H1 (cell line): ENCODE results near the gene CDS2. TPM values are rescaled to one million over a fixed set of nuclear protein-coding genes. Genes with fewer than 3 reads are reported as not detected.

Experiments used
- CTCF ChIA-PET: fragments of 300-600 bp; sonication (Branson Sonifier 250); formaldehyde crosslinking; loops from one replicate; lab custom pipeline; 2021; ENCODE audit not compliant: partially characterized antibody; lab: Charles Lee
- POLR2A ChIA-PET: fragments of 300-600 bp; sonication (Branson Sonifier 250); formaldehyde crosslinking; loops from one replicate; lab custom pipeline; 2021; ENCODE audit warnings: inconsistent platforms; ENCODE audit not compliant: partially characterized antibody; lab: Charles Lee
- DNase-seq, 2 experiments: peaks; one replicate each; pipeline versions ENCODE4 v3.0.0 to v3.0.0-alpha.2; 2010 to 2022; ENCODE audit warnings: low spot score in 2 of 2, low read depth in 1 of 2, mixed read lengths in 1 of 2
- FAIRE-seq: peaks from 2 replicates; lab custom pipeline; 2011; peaks lifted over from hg19 to GRCh38; lab: Jason Lieb, UNC
- H2AFZ ChIP-seq: 2 replicates; pipeline ENCODE4 v1.8.1; 2012; ENCODE audit warnings: low read length, inconsistent platforms
- H2AK5ac ChIP-seq: 2 replicates; pipeline ENCODE4 v1.6.1; 2013; ENCODE audit warnings: low read depth, low read length
- H2BK120ac ChIP-seq: replicated peaks from 2 replicates; pipeline ENCODE3; 2013; ENCODE audit warnings: low read depth, low read length, inconsistent platforms
- H2BK12ac ChIP-seq: 2 replicates; pipeline ENCODE4 v1.6.1; 2013; ENCODE audit warnings: low read depth, low read length
- H2BK15ac ChIP-seq: 2 replicates; pipeline ENCODE4 v1.6.1; 2013; ENCODE audit warnings: low read length
- H2BK20ac ChIP-seq: 2 replicates; pipeline ENCODE4 v1.6.1; 2013; ENCODE audit warnings: low read length
- H2BK5ac ChIP-seq: 2 replicates; pipeline ENCODE4 v1.6.1; 2013; ENCODE audit warnings: low read depth, low read length
- H3K14ac ChIP-seq: 2 replicates; pipeline ENCODE4 v1.6.1; 2013; ENCODE audit warnings: inconsistent platforms; ENCODE audit not compliant: insufficient read length
- H3K18ac ChIP-seq: 2 replicates; pipeline ENCODE4 v1.6.1; 2013; ENCODE audit warnings: low read length; ENCODE audit errors: extremely low read depth
- H3K23ac ChIP-seq: 2 replicates; pipeline ENCODE4 v1.6.1; 2013; ENCODE audit warnings: inconsistent platforms; ENCODE audit not compliant: insufficient read length
- H3K23me2 ChIP-seq: 2 replicates; pipeline ENCODE4 v1.6.1; 2013; ENCODE audit warnings: low read depth, low read length
- H3K27ac ChIP-seq: 2 replicates; pipeline ENCODE4 v1.6.1; 2011; ENCODE audit warnings: low read depth, low read length, inconsistent platforms
- H3K27me3 ChIP-seq, 4 experiments: replicated peaks in 1 of 4; 1 replicate in 1 of 4; 2 replicates in 3 of 4; pipeline versions ENCODE4 v1.6.1 to v1.8.1; 2011 to 2013; ENCODE audit warnings: low read length in 3 of 4, mild to moderate bottlenecking in 3 of 4, inconsistent platforms in 2 of 4, mixed read lengths in 2 of 4, moderate library complexity in 1 of 4; ENCODE audit not compliant: control insufficient read depth in 3 of 4, insufficient read depth in 3 of 4; ENCODE audit errors: extremely low read depth in 1 of 4
- H3K36me3 ChIP-seq, 4 experiments: 2 replicates each; pipeline versions ENCODE4 v1.6.1 to v1.8.1; 2011 to 2013; ENCODE audit warnings: mild to moderate bottlenecking in 4 of 4, low read length in 3 of 4, moderate library complexity in 2 of 4, control low read depth in 1 of 4, inconsistent platforms in 1 of 4; ENCODE audit not compliant: insufficient read depth in 4 of 4, control insufficient read depth in 2 of 4
- H3K4ac ChIP-seq: replicated peaks from 2 replicates; pipeline ENCODE3; 2013; ENCODE audit warnings: low read length, low read depth, mixed read lengths, inconsistent platforms; ENCODE audit not compliant: insufficient read length
- H3K4me1 ChIP-seq, 4 experiments: replicated peaks in 1 of 4; 1 replicate in 1 of 4; 2 replicates in 3 of 4; pipeline versions ENCODE4 v1.6.1 to v1.8.1; 2011 to 2013; ENCODE audit warnings: low read length in 3 of 4, inconsistent platforms in 2 of 4, mixed read lengths in 1 of 4; ENCODE audit not compliant: insufficient read depth in 4 of 4, control insufficient read depth in 3 of 4
- H3K4me2 ChIP-seq, 2 experiments: 2 replicates each; pipeline versions ENCODE4 v1.6.1 to v1.8.1; 2011 to 2013; ENCODE audit warnings: low read depth in 2 of 2, low read length in 2 of 2, control low read depth in 1 of 2, inconsistent platforms in 1 of 2, mild to moderate bottlenecking in 1 of 2; ENCODE audit not compliant: insufficient read depth in 1 of 2
- H3K4me3 ChIP-seq, 4 experiments: fragments of 200-600, 300-600 bp in 1 of 4; sonication (generic), shearing (Covaris generic), sonication (Bioruptor Twin) in 1 of 4; 2 replicates each; pipeline versions ENCODE4 v1.5.1 to v1.8.1; 2011 to 2016; ENCODE audit warnings: low read length in 4 of 4, low read depth in 3 of 4, control low read depth in 2 of 4, inconsistent platforms in 2 of 4, mild to moderate bottlenecking in 2 of 4, mixed read lengths in 1 of 4, moderate library complexity in 1 of 4; ENCODE audit not compliant: insufficient read depth in 2 of 4; ENCODE audit errors: extremely low read depth in 1 of 4
- H3K56ac ChIP-seq: replicated peaks from 2 replicates; pipeline ENCODE3; 2013; ENCODE audit warnings: low read depth, mild to moderate bottlenecking, mixed read lengths, low read length, inconsistent platforms; ENCODE audit not compliant: insufficient read length
- H3K79me1 ChIP-seq: 2 replicates; pipeline ENCODE4 v1.6.1; 2013; ENCODE audit warnings: low read depth, low read length, control low read depth
- H3K79me2 ChIP-seq, 2 experiments: 2 replicates each; pipeline versions ENCODE4 v1.6.1 to v1.8.1; 2012 to 2013; ENCODE audit warnings: low read length in 2 of 2, mild to moderate bottlenecking in 2 of 2, inconsistent platforms in 1 of 2; ENCODE audit not compliant: insufficient read depth in 2 of 2, control insufficient read depth in 1 of 2
- H3K9ac ChIP-seq, 4 experiments: replicated peaks in 1 of 4; 1 replicate in 1 of 4; 2 replicates in 3 of 4; pipeline versions ENCODE4 v1.6.1 to v1.8.1; 2011 to 2013; ENCODE audit warnings: low read depth in 3 of 4, low read length in 3 of 4, control low read depth in 2 of 4, mild to moderate bottlenecking in 2 of 4, moderate library complexity in 2 of 4, inconsistent platforms in 1 of 4; ENCODE audit errors: extremely low read depth in 1 of 4
- H3K9me3 ChIP-seq, 2 experiments: 2 replicates each; pipeline versions ENCODE4 v1.6.1 to v1.8.1; 2012 to 2013; ENCODE audit warnings: mild to moderate bottlenecking in 2 of 2, moderate library complexity in 2 of 2, control low read depth in 1 of 2, inconsistent platforms in 1 of 2, low read depth in 1 of 2, low read length in 1 of 2, mixed read lengths in 1 of 2; ENCODE audit not compliant: insufficient read depth in 2 of 2
- H4K20me1 ChIP-seq, 2 experiments: replicated peaks in 1 of 2; 2 replicates each; pipeline versions ENCODE3 to v1.8.1; 2011 to 2013; ENCODE audit warnings: inconsistent platforms in 2 of 2, low read length in 2 of 2, mild to moderate bottlenecking in 1 of 2; ENCODE audit not compliant: insufficient read depth in 2 of 2, control insufficient read depth in 1 of 2
- H4K5ac ChIP-seq: 2 replicates; pipeline ENCODE4 v1.6.1; 2013; ENCODE audit warnings: low read length, low read depth, mixed read lengths, inconsistent platforms; ENCODE audit not compliant: insufficient read length
- H4K8ac ChIP-seq: 2 replicates; pipeline ENCODE4 v1.8.0; 2013; ENCODE audit warnings: mild to moderate bottlenecking, moderate library complexity, low read length, inconsistent platforms; ENCODE audit not compliant: insufficient read depth; ENCODE audit errors: extremely low read depth
- H4K91ac ChIP-seq: replicated peaks from 2 replicates; pipeline ENCODE3; 2013; ENCODE audit warnings: low read length, mixed read lengths, inconsistent platforms; ENCODE audit not compliant: insufficient read length
- ATF2 ChIP-seq: IDR thresholded peaks from 2 replicates; pipeline ENCODE4 v1.6.1; 2012; ENCODE audit warnings: low read length, inconsistent platforms
- BACH1 ChIP-seq: IDR thresholded peaks from 2 replicates; pipeline ENCODE4 v1.6.1; 2012; ENCODE audit warnings: low read length, improper control_type of control experiment
- CBX8 ChIP-seq: fragments of 300-800, 300-1000 bp; sonication (generic); IDR thresholded peaks from 2 replicates; pipeline ENCODE4 v1.7.1; 2016; ENCODE audit warnings: low read depth, low read length, borderline replicate concordance
- KDM1A ChIP-seq: fragments of 200-600, 300-600 bp; sonication (generic); IDR thresholded peaks from 2 replicates; pipeline ENCODE4 v1.7.1; 2016; ENCODE audit warnings: mild to moderate bottlenecking, low read length, borderline replicate concordance
- TAF7 ChIP-seq: optimal IDR thresholded peaks from 2 replicates; pipeline ENCODE3; 2011; ENCODE audit warnings: low read depth, mild to moderate bottlenecking, inconsistent platforms, low read length, moderate library complexity, borderline replicate concordance
- WGBS, 2 experiments: shearing (Covaris generic) in 1 of 2; methylation state at CpG; one replicate each; pipeline versions ENCODE4 v1.1.6 to v1.1.7; 2013 to 2015; ENCODE audit warnings: low lambda C conversion rate in 2 of 2, mixed read lengths in 2 of 2, inconsistent platforms in 1 of 2, low coverage in 1 of 2, missing lambda C conversion rate in 1 of 2; ENCODE audit not compliant: insufficient replicate concordance in 2 of 2, insufficient coverage in 1 of 2, insufficient read length in 1 of 2; ENCODE audit errors: extremely low coverage in 1 of 2, missing lambda C conversion rate in 1 of 2; 5-methylcytosine and 5-hydroxymethylcytosine counted together
- polyA plus RNA-seq, 7 experiments: library from polyadenylated mRNA; depleted of rRNA in 3 of 7; stranded (reverse) in 5 of 7; unstranded in 2 of 7; fragments of >200 nt in 5 of 7; fragments of 200-250 nt in 2 of 7; gene quantifications; 1 replicate in 5 of 7; 2 replicates in 1 of 7; 4 replicates in 1 of 7; pipeline versions ENCODE4 v1.2.1 to v1.2.3, GENCODE V29; 2011 to 2013; ENCODE audit warnings: missing spikeins in 2 of 7, mixed read lengths in 2 of 7
- total RNA-seq: library from RNA; stranded (reverse); fragmentation: NEBNext Ultra II Directional; extraction: Animal tissue kit (Norgen Biotek cat#: 25700); gene quantifications from 2 replicates; pipeline ENCODE4 v1.2.1, GENCODE V29; 2021
- TF ChIP-seq, protein P1 (sequence below), 3 experiments: IDR thresholded peaks; 1 replicate in 2 of 3; 2 replicates in 1 of 3; pipeline versions ENCODE4 v1.5.1 to v1.6.1; 2011; ENCODE audit warnings: low read length in 3 of 3, mild to moderate bottlenecking in 3 of 3, inconsistent platforms in 2 of 3, low read depth in 1 of 3, moderate library complexity in 1 of 3; ENCODE audit not compliant: insufficient read depth in 1 of 3; ENCODE audit errors: control extremely low read depth in 1 of 3

The CDS2 gene
- total and polyA plus RNA-seq, 2 of the 8 experiments (the other 6 are each of a cell fraction or from before 2014, with no cell fraction given) = 54.0 to 56.2 TPM

DNA sequence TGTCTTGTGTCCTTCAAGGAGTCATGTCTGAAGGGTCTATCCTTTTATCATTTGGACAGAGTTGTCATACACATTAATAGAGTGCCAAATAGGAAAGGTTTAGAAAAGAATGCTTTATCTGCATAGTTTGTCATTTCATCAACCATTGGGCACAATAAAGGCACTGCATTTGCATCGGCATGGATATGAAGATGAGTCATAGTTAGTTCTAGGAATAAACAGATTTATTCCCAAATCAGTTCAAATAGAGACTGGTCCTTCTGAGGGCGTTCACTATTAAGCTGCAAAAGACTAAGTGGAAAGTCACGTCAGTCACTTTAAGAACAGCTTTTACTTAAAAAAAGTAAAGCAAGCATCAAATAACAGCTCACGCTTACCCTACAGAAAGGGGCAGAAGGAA is 90.8 kb downstream of the CDS2 start:
- H3K36me3 ChIP-seq = no peaks in the 10 kb centered on the region
- H3K56ac ChIP-seq = no peak overlapping the region
- ChIA-PET POLR2A (no interaction called here), CTCF (interaction anchor here (0.6 to 13.1 kb wide), 5 partner anchors 11 to 293 kb away, joined by 3 to 242 read pairs (median 3); partner anchors contain the start of genes CDS2 and PROKR2)
- H3K23ac ChIP-seq = no peak overlapping the region
- H3K4me1 ChIP-seq = peaks cover 0 to 3% (median 0%) of the 10 kb centered on the region in 4 experiments; a peak in 2 of 7 replicates
- H2AFZ ChIP-seq = no peak overlapping the region
- no peaks in the 10 kb centered on the region for H4K20me1 ChIP-seq
- H4K8ac ChIP-seq = no peak overlapping the region
- no peak overlapping the region for H3K4me3 ChIP-seq
- FAIRE-seq (no peak), DNase-seq (no peak)
- no peak overlapping the region for H2BK12ac ChIP-seq
- no peak overlapping the region for H2AK5ac ChIP-seq
- no peak overlapping the region for H2BK120ac ChIP-seq
- no peak overlapping the region for H2BK15ac ChIP-seq
- no peak overlapping the region for H3K4me2 ChIP-seq
- no peaks in the 10 kb centered on the region for H3K9me3 ChIP-seq
- H2BK5ac ChIP-seq = no peak overlapping the region
- H4K91ac ChIP-seq = no peak overlapping the region
- H3K18ac ChIP-seq = no peak overlapping the region
- no peak overlapping the region for H3K27ac ChIP-seq
- H3K79me1 ChIP-seq = no peaks in the 10 kb centered on the region
- TF ChIP-seq, protein P1, sequence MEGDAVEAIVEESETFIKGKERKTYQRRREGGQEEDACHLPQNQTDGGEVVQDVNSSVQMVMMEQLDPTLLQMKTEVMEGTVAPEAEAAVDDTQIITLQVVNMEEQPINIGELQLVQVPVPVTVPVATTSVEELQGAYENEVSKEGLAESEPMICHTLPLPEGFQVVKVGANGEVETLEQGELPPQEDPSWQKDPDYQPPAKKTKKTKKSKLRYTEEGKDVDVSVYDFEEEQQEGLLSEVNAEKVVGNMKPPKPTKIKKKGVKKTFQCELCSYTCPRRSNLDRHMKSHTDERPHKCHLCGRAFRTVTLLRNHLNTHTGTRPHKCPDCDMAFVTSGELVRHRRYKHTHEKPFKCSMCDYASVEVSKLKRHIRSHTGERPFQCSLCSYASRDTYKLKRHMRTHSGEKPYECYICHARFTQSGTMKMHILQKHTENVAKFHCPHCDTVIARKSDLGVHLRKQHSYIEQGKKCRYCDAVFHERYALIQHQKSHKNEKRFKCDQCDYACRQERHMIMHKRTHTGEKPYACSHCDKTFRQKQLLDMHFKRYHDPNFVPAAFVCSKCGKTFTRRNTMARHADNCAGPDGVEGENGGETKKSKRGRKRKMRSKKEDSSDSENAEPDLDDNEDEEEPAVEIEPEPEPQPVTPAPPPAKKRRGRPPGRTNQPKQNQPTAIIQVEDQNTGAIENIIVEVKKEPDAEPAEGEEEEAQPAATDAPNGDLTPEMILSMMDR (IDR thresholded peaks at IDR 0.05; ENCODE audit: control extremely low read depth in 1 of 3, insufficient read depth in 1 of 3, low read depth in 1 of 3, low read length in 3 of 3) = no peak
- TF ChIP-seq BACH1 = no peak
- TF ChIP-seq KDM1A = no peak
- TF ChIP-seq TAF7 = no peak
- TF ChIP-seq CBX8 = no peak
- no peak for TF ChIP-seq ATF2
- WGBS, 2 experiments = 87% methylated on average over 4 of the region's 4 CpGs; no CpG with 5 or more reads in 1 of the 2 experiments
- no peak overlapping the region for H2BK20ac ChIP-seq
- no peaks in the 10 kb centered on the region for H3K23me2 ChIP-seq
- H3K4ac ChIP-seq = no peak overlapping the region
- no peaks in the 10 kb centered on the region for H3K27me3 ChIP-seq
- no peaks in the 10 kb centered on the region for H3K79me2 ChIP-seq
- H3K9ac ChIP-seq = no peak overlapping the region
- H3K14ac ChIP-seq = no peak overlapping the region
- H4K5ac ChIP-seq = no peak overlapping the region
